ENCODE results near the gene BTF3.
"Not testable (repeated sequence)": the region's sequence is repeated elsewhere in the genome, so short reads cannot be mapped to it uniquely, and the experiment has no call there.

BTF3 gene

DNA sequence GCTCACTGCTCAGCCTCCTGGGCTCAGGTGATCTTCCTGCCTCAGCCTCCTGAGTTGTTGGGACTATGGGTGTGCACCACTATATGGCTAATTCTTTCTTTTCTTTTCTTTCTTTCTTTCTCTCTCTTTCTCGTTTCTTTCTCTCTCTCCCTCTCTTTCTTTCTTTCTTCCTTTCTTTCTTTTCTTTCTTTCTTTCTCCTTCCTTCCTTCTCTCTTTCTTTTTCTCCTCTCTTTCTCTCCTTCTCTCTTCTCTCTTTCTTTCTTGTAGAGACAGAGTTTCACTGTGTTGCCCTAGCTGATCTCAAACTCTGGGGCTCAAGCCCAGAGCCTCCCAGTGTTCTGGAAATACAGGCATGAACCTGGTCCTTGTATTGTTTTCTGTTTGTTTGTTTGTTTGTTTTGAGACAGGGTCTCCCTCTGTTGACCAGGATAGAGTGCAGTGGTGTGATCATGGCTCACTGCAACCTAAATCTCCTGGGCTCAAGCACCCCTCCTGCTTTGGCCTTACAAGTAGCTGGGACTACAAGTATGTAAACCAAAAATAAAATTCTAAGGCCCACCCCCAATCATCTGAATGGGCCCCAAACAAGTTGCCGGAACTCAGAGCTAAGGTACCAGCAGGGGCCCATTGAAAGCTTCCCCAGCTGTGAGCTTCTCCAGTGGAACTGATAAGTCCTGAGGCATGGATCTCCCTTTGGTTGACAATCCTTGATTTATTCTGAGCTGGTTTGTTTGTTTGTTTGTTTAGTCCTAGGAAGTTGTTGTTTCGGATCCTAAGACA lies 11.9 kb upstream of the BTF3 start:
- DNase-seq: no peak

DNA sequence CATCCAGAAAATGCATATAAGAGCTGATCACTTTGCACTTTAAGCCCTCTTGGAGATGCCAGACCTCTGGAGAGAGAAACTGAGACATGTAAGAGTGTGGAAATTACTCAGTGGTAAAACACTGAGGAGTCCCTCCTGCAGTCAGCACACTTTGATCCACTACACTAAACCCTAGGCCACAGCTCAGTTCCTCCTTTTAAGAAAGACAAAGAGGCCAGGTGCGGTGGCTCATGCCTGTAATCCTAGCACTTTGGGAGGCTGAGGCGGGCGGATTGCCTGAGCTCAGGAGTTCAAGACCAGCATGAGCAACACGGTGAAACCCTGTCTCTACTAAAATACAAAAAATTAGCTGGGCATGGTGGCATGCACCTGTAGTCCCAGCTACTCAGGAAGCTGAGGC lies 11.0 kb upstream of the BTF3 start:
- DNase-seq: not testable (repeated sequence)

DNA sequence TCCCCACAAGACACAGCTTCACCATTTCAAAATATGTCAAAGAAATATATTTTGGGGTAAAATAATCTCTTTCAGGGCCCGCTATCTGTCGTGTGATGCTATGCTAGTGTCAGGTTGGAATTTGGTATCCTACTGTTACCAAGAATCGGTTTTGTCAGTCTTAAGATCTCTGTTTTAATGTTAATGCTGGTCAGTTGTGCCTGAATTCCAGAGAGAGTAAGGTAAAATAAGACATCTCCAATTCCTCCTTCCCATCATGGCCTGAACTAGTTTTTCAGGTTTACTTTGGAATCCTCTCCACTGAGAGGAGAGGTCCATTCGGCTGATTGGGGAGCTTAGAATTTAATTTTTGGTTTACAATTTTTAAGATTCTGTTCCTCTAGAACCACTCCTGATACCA lies 10.4 kb upstream of the BTF3 start:
- DNase-seq: no peak

DNA sequence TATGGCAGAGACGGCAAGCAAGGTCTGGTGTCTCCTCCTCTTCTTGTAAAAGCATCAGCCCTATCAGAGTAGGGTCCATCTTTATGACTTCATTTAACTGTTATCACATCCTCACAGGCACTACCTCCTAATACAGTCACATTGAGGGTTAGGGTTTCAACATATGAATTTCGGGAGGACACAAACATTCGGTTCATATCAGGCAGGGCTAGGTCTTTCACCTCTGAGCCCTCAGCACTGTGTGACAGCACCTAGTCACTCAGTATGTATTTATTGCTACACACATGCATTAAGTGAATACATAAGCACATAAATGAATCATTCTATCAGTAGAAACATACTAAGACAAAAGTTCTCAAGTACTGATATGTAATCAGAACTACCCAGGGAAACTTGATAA lies 9.4 kb upstream of the BTF3 start:
- DNase-seq: no peak

DNA sequence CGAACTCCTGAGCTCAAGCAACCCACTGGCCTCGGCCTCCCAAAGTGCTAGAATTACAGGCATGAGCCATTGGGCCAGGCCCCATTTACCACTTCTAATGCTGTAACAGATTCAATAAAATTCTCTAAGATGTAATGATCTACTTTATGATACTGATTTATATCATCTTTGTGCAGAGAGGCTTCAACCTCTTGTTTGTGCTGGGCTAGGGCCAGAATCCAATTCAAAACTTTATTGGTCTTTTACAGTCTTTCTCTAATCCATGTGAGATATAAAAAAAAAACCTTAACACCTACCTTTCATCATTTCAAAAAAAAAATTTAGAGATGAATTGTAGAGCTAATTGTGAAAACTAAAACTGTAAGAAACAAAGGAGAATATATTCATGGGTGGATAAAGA lies 8.2 kb upstream of the BTF3 start:
- DNase-seq: no peak

DNA sequence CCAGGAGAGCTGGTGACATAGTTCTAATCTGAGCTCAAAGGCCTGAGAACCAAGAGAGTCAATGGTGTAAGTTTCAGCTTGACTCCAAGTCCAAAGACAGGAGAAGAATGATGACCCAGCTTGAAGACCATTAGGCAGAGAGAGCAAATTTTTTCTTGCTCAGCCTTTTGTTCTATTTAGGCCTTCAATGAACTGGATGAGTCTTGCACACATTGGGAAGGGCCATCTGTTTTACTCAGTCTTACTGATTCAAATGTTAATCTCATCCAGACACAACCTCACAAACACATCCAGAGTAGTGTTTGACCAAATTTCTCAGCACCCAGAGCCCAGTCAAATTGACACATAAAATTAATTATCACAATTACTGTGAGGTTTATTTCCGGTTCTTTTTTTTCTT lies 7.1 kb upstream of the BTF3 start:
- no peak for DNase-seq

DNA sequence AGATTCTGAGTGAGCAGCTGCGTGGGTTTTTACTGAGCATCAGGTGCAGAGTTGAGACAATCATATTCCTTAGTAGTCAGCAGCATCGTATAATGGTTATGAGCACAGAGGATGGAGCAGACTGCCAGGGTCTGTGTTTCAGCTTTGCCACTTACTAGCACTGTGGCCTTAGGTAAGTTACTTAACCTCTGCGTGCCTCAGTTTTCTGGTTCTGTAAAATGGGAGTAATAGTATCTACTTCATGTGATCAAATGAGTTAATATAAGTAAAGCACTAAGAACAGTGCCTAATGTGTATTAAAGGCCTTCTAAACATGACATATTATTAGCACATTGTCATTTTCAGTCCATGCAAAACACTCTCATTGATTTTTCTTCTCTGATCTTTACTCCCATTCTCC lies 4.8 kb upstream of the BTF3 start:
- no peak for DNase-seq

DNA sequence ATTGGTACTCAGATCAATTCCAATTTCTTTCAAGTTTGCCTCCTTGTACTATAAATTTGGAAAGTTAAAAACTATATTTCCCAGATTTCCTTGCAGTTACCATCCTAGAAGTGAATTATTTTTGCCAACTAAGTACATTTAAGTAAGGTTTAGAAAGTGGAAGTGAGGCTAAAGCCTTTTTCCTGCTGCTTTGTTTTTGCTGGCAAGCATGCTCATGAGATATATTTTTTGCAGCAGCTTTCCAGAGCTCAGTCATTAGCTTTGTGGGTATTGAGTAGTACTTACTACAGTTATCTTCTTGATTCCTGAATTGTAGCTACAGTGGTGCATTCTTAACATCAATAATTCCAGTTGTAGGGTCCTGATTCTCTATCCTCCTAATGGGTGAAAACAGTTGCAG lies 3.5 kb upstream of the BTF3 start:
- no peak for DNase-seq

DNA sequence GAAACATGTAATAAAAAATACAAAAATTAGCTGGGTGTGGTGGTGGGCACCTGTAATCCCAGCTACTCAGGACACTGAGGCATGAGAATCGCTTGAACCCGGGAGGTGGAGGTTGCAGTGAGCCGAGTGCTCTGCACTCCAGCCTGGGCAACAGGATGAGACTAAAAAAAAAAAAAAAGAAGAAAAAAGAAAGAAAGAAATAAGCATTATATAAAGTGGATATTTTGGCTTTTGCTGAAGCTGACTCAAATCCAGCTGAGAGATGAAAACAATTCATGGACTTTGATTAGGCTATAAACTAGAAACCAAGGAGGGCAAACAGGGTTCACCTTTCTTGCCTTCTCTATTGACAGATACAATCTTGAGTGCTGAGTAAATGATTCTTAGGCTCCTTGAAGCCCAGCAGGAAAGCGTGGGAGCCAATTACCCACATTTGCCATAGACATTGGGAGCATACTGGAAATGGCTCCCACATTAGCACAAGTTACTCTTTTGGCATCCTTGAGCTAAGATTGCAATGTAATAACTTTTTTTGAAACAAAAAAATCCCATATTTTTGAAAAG lies 2.4 kb upstream of the BTF3 start:
- no peak for DNase-seq

DNA sequence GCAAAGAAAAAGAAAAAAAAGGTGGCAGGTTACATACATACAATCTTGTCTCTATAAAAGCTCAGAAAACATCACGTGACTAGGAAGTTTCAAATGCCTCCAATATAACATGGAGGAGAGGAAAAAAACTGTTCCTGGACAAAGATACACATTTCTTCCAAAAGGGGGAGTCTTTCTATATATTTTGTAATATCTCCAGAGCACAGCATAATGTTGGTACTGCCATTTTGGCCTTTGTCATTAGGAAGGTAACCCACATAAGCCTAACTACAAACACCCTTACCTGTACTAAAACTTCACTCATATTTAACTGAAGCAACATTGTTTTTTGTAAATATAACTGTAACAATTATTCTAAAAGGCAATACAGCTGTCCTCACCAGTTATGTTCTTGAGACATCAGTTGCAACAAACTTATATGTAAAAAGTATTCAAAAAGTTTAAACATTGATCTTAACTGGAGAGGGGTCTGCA lies 1.2 kb upstream of the BTF3 start:
- DNase-seq: peak; percentile 51

DNA sequence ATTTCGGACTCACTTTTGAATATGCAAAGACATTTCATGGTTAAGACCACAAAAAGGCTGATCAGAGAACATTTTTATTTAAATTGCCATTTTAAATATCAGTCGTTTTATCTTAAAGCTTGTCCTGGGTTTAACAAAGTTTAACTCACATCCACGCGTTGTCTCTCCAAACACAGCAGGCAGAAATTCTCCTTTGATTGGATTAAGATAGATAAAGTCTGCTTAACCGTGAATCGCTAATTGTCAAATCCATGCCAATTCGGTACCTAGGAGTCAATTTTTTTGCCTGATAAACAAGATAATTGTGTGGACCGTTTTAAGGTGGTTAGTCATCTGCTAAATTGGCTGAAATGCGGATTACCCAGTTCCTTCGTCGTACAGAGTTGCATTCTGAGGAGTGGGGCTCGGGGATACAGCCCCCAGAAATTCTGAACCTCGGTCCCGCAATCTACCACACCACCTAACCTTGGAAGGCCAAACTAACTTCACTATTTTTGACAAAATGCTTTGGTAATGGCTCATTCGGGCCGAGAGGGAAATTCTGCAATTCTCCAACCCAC lies 665 bp upstream of the BTF3 start:
- DNase-seq: no peak

DNA sequence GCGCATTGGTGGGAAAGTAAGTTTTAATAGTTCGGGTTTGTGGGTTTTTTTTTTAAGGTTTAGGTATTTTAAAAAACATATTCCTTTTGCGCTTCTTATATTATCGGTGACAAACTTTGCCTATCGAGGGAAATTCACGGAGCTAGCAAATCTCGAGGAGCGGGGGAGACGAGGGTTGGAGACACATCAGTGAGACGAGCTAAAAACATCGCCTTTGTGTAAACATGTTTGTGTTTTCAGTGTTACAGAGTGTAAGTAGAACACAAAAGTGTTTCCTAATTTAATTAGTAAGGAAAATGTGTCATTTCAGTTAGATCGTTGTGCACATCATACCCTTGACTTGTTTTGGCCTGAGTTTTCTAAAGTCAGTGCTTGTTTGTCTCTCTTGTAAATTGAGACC lies 945 bp downstream of the BTF3 start:
- DNase-seq: no peak

DNA sequence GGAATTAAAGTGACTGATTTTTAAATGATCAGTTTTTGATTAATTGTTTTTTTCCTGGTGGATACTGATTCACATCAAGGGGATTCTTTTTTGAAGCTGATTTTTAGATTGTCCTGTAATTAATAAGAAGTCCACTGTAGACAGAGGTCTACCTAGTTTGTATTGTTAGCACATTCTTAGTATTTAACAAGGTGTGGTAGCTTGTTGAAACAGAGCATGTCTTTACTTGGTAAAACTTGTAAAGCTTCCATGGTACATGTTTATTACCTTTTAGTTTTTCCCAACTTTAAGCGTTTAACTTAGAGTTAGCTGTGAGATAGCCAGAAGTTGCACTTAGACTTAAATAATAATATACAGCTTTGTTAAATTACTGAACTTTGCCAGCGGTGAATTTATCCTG lies 1.5 kb downstream of the BTF3 start:
- DNase-seq: no peak

DNA sequence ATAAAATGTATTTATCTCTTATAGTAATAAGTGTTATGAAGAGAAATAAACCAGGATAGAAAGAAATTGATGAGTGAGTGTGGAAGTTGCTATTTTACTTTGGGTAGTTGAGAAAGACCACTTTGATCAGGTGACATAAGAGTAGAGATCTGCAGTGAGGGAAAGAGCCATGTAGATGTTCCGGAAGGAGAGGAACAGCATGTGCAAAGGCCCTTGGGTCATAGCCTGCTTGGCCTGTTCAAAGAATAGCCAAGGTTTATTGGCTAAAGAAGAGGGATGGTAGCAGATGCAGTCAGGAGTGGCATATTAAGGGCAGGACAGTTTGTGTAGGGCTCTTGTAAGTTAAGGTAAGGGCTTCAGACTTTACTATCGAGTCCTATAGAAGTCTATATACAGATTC lies 3.2 kb downstream of the BTF3 start:
- no peak for DNase-seq

DNA sequence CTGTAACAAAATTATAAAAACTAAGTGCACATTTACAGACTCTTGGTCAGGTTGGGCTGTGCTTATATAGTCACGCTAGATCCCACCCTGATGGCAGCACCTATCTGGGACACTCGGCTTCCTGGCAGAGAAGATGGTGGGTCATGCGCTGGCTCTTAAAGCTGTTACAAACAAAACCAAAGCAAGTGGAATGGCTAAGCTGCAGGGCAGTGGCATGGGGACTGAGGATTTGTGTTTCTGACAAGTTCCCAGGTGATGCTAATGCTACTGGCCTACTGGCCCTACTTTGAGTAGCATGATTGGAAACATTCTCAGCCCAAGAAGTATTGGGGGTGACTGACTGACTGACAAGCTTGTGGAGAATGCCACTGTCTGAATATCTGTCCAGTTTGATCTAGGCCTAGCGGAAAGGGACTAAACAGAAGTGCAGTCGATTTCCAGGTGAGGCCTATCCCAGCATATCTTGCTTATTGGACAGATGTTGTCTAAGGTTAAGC lies 8.3 kb downstream of the BTF3 start:
- no peak for DNase-seq

DNA sequence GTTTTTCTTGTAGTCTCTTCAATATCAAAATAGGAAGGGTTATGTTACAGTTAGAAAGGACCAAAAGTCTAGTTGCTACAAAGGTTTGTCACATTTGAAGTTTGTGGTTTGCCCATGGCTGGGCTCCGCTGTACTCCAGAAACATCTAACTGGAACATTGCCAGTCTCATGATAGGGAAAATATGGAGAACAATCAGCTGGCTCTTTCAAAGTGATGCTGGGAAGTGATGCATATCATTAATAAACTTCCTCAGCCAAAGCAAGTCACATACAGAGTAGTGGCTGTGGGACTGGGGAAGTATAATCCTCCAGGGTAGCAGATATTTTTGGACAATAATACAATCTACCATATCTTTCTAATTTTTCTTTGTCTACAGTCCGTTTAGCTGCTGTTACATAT lies 8.8 kb downstream of the BTF3 start:
- no peak for DNase-seq

DNA sequence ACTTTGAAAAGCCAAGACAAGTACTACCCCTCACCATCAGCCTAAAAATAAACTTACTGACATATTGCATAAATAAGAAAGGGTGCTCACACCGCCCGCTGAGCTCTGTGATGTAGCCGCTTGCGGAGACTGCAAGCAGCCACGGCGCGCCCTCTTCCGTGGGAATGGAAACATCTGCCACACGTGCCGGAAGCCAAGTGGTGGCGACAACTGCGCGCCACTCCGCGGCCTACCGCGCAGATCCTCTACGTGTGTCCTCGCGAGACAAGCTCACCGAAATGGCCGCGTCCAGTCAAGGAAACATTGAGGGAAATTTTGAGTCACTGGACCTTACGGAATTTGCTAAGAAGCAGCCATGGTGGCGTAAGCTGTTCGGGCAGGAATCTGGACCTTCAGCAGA lies 10.3 kb downstream of the BTF3 start:
- DNase-seq: not testable (repeated sequence)

DNA sequence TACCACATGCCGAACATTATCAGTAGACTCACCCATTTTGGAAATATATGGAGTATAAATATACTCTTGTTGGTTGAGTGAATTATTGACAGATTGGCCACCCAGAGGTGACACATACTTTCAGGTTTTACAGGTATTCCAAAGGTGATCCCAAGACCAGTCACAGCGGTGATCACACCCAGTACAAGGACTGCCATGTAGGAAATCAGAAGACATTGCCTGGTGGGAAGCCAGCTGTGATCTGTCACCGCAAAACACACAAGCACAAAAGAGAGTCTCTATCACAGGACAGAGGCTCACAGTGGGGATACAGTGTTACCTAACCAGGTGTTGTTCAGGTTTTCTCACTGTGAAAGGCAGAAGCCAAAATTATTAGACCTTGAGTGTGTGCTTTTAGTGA lies 15.8 kb downstream of the BTF3 start:
- DNase-seq: no peak

DNA sequence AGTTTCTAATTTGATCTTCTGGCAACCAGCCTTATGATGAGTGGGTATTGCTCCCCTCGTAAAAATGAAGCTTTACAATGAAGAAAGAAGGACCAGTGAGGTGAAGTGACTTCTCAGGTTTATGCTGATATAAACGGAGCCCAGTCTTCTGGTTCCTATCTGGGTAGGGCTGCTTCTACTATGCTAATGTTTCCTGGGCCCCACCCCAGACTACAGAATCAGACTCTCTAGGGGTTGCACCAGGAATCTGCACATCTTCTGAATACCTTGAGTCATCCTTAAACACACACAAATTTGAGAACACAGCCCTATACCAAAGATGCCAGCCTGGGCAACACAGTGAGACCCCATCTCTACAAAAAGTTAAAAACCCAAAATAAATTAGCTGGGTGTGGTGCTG lies 16.2 kb downstream of the BTF3 start:
- DNase-seq: no peak

DNA sequence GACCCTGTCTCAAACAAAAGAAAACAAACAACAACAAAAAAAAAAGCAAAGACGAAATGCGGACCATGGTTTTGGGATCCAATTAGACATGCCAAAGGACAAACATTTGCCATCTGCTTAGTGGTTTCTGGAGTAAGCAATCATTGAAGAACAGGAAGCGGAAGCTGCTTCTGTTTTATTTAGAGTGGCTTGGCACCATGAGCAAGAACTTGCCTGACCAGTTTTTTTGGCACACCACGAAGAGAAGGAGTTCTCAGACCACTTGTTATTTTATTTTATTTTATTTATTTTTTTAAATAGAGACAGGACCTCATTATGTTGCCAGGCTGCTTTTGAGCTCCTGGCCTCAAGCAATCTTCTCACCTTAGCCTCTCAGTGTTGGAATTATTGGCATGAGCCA lies 17.0 kb downstream of the BTF3 start:
- peak; percentile 83 for DNase-seq

DNA sequence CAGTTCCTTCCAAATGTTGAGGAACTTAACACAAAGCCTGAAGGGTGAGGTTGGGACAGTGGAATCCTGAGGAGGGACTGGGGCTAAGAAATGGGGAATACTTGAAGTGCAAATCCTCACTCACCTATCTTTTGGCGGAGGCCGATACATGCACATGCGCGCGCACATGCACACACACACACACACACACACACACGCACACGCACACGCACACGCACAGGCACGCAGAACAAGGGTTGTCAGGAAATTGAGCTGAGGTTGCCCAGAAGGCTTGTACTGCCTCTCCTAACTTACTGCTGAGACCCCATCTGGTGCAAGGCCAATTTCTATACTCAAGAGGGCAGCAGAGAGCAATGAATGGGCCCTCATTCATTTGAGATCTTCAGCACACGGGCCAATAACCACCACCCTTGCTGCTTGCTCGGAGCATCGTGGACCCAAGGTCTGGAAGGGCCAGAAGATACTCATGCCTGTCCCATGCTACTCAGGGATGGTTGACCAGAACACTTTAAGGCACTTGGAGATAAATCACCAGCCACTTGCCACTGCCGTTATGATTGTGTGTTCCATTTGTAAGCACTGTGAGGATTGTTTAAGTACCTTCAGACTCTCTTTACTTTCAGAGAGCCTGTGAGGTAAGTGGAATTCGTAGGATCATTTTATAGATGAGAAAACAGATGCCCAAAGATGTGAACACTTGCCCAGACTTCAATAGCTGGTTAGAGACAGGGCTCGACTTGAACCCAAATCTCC lies 21.5 kb downstream of the BTF3 start:
- DNase-seq: peak; percentile 70

DNA sequence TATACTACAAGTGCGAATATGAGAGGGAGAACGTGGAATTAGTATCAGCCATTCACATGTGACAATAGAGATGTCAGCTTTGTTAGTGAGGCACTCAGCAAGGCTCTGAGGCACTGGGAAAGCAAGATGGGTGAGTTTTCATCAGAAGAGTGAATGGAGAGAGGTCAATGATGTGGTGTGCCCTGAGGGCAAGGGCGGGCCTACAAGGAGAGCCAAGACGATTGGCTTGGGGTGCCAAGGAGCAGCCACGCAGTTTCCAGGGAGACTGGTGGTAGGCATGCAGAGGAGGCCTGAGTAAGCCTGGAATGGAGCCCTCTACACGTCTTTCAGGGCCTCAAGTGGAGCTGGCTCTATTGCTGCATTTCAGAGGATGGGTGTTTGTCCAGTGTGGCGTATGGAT lies 24.7 kb downstream of the BTF3 start:
- DNase-seq: no peak

DNA sequence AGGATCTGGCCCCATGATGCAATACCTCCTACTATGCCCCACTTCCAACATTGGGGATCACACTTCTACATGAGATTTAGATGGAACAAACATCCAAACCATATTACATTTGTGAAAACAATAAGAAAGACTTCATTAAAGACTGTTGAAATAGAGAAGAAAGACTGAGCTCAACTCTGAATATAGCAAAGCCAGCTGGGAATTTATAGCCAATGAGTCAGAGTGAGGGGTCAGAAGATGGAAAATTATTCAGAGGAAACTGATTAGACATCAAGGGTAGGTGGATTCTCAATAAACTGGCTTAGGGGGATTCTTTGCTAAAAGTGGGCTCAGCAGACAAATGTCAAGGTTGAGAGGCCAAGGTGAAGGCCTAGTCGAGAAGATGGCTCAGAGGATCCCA lies 25.6 kb downstream of the BTF3 start:
- DNase-seq: no peak

Measured in NCI-H748 treated with DMSO at 0.1 percent for 48 hours (cell line).